Fibroblast of lung (primary cell): Measurements from ENCODE around the gene NDUFAB1. TPM values are rescaled to one million over a fixed set of nuclear protein-coding genes. Genes with fewer than 3 reads are reported as not detected.
"Not testable (repeated sequence)": the region's sequence is repeated elsewhere in the genome, so short reads cannot be mapped to it uniquely, and the experiment has no call there.

Source experiments
- DNase-seq, 2 donors: peaks; one replicate each; pipeline versions ENCODE4 v3.0.0 to v3.0.0-alpha.2; 2010; ENCODE audit warnings: low read depth in 2 of 2
- H2AFZ ChIP-seq: 2 replicates; pipeline ENCODE4 v1.5.1; 2012; ENCODE audit warnings: low read length, control low read depth, inconsistent platforms
- H3K27ac ChIP-seq: 2 replicates; pipeline ENCODE4 v1.5.1; 2011; ENCODE audit warnings: low read length, control low read depth; ENCODE audit not compliant: insufficient read depth
- H3K27me3 ChIP-seq: 2 replicates; pipeline ENCODE4 v1.5.1; 2011; ENCODE audit warnings: mild to moderate bottlenecking, low read length; ENCODE audit not compliant: control insufficient read depth, insufficient read depth
- H3K36me3 ChIP-seq: 2 replicates; pipeline ENCODE4 v1.5.1; 2011; ENCODE audit warnings: low read length; ENCODE audit not compliant: control insufficient read depth, insufficient read depth
- H3K4me1 ChIP-seq: 2 replicates; pipeline ENCODE4 v1.5.1; 2011; ENCODE audit warnings: low read length; ENCODE audit not compliant: control insufficient read depth, insufficient read depth; ENCODE audit errors: extremely low read depth
- H3K4me2 ChIP-seq: 2 replicates; pipeline ENCODE4 v1.5.1; 2011; ENCODE audit warnings: low read length, control low read depth; ENCODE audit not compliant: insufficient read depth; ENCODE audit errors: extremely low read depth
- H3K4me3 ChIP-seq, 4 experiments: fragments of 200-600 bp in 1 of 4; sonication (generic) in 1 of 4; replicated peaks in 1 of 4; 2 replicates each; pipeline ENCODE4 v1.5.1; 2011 to 2016; ENCODE audit warnings: low read length in 4 of 4, low read depth in 3 of 4, mild to moderate bottlenecking in 3 of 4, control low read depth in 2 of 4, inconsistent platforms in 1 of 4, mixed read lengths in 1 of 4; ENCODE audit not compliant: insufficient read depth in 1 of 4; ENCODE audit errors: control extremely low read depth in 1 of 4
- H3K79me2 ChIP-seq: 2 replicates; pipeline ENCODE4 v1.5.1; 2012; ENCODE audit warnings: mild to moderate bottlenecking, low read length, inconsistent platforms; ENCODE audit not compliant: control insufficient read depth, insufficient read depth
- H3K9ac ChIP-seq: 2 replicates; pipeline ENCODE4 v1.5.1; 2011; ENCODE audit warnings: mild to moderate bottlenecking, low read length, control low read depth; ENCODE audit not compliant: insufficient read depth
- H3K9me3 ChIP-seq: 2 replicates; pipeline ENCODE4 v1.5.1; 2012; ENCODE audit warnings: low read depth, low read length; ENCODE audit not compliant: control insufficient read depth, insufficient read depth
- H4K20me1 ChIP-seq: 2 replicates; pipeline ENCODE4 v1.5.1; 2011; ENCODE audit warnings: low read length; ENCODE audit not compliant: control insufficient read depth, insufficient read depth; ENCODE audit errors: extremely low read depth
- CTCF ChIP-seq, 2 donors: IDR thresholded peaks in 1 of 2; conservative IDR thresholded peaks in 1 of 2; 1 replicate in 1 of 2; 2 replicates in 1 of 2; pipeline ENCODE4 v1.5.1; 2011 to 2012; ENCODE audit warnings: low read length in 2 of 2, control low read depth in 1 of 2, inconsistent platforms in 1 of 2, low read depth in 1 of 2, mild to moderate bottlenecking in 1 of 2
- EZH2 ChIP-seq: IDR thresholded peaks from 2 replicates; pipeline ENCODE4 v1.5.1; 2012; ENCODE audit warnings: low read length, control low read depth, mild to moderate bottlenecking; ENCODE audit errors: missing control alignments
- polyA plus RNA-seq, 2 donors: library from polyadenylated mRNA; depleted of rRNA in 1 of 2; stranded (reverse) in 1 of 2; unstranded in 1 of 2; fragments of >200 nt; gene quantifications; 2 replicates each; pipeline ENCODE4 v1.2.1, GENCODE V29; 2011 to 2012; ENCODE audit warnings: missing spikeins in 1 of 2
- total RNA-seq: library from RNA; depleted of rRNA; stranded (reverse); fragments of >200 nt; gene quantifications from 2 replicates; pipeline ENCODE4 v1.2.1, GENCODE V29; 2014

NDUFAB1 gene
- total and polyA plus RNA-seq, 2 donors (not counting 1 experiment from before 2014, with no cell fraction given): 98.4 to 105 TPM

DNA sequence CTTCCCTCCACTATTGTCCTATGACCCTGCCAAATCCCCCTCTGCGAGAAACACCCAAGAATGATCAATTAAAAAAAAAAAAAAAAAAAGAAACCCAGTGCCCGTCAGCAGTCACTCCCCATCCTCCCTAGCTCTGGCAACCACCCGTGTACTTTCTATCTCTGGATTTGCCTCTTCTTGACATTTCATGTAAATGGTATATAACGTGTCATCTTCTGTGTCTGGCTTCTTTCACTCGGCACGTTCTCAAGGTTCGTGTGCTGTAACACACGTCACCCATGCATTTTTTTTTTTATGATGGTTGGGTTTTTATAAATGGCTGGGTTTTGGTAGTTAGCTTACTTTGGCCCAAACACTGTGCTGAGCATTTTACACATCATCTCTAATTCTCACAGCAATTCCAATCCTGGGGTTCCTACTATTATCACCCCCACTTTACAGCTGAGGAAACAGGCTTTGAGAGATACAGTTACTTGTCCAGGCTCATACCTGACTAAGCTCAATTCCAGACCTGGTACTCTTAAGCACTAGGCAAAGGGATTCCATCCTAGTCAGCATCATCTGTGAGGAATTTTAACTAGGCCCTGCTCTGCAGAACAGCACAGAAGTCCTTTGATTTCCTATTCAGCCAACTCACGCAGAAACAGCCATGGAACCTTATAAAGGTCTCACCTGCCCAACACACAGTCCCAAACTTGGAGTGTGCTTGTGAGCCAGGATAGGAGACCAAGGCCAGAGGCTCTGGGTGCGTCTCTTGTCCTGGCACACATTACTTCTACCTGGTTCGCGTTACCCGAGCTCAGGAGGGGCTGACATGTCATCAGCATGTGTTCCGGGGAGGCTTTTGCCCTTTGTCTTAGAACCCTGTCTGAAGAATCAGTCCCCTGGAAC is 11.7 kb downstream of the NDUFAB1 start:
- Histone ChIP-seq H3K36me3 (peaks cover 6% of the 10 kb centered on the region), H4K20me1 (no peaks in the 10 kb centered on the region), H3K27me3 (no peaks in the 10 kb centered on the region), H2AFZ (no peak overlapping the region), H3K4me1 (no peaks in the 10 kb centered on the region), H3K9ac (no peak overlapping the region), H3K4me3 (no peak overlapping the region), H3K9me3 (no peaks in the 10 kb centered on the region), H3K4me2 (no peak overlapping the region), H3K79me2 (peaks cover 18% of the 10 kb centered on the region), H3K27ac (no peak overlapping the region)
- TF ChIP-seq CTCF (conservative IDR thresholded peaks at IDR 0.05 in 1 of 2, IDR thresholded peaks at IDR 0.05 in 1 of 2; ENCODE audit: low read depth in 1 of 2, low read length in 2 of 2) (no peak), EZH2 (no peak)
- no peak for DNase-seq

- H3K27ac ChIP-seq, H3K4me2 ChIP-seq, H3K4me3 ChIP-seq, DNase-seq, H3K4me1 ChIP-seq, H3K9me3 ChIP-seq, H3K36me3 ChIP-seq, H3K27me3 ChIP-seq, H2AFZ ChIP-seq, H4K20me1 ChIP-seq, H3K9ac ChIP-seq: not testable (repeated sequence)
- H3K79me2 ChIP-seq: peaks cover 11% of the 10 kb centered on the region
Measured at GRCh38 chr16:23583271-23583670, 12.8 kb downstream of the NDUFAB1 start.

DNA sequence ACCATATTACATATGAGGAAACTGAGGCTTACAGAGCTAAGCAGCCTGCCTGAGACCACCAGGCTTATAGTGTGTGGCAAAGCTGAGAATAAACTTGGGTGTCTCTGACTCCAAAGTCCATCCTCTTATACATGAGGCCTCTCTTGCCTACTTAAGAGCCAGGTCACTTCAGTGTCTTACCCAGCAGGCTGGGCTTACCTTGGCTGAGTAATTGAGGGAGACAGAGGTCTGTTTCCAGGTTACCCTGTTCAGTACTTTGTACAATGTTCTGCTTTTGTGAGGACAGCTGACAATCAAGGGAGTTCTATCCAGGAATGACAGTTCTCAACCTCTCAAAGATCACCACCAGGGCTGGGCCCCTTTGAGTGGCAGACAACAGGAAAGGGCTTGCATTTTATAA is 14.4 kb downstream of the NDUFAB1 start:
- Histone ChIP-seq H3K79me2 (peaks cover 2% of the 10 kb centered on the region), H4K20me1 (no peaks in the 10 kb centered on the region), H3K4me1 (no peaks in the 10 kb centered on the region), H3K9me3 (no peaks in the 10 kb centered on the region), H3K4me2 (no peak overlapping the region), H3K27me3 (no peaks in the 10 kb centered on the region), H3K27ac (no peak overlapping the region), H3K4me3 (no peak overlapping the region), H3K36me3 (peaks cover 6% of the 10 kb centered on the region), H2AFZ (no peak overlapping the region), H3K9ac (no peak overlapping the region)
- DNase-seq: no peak
- no peak for TF ChIP-seq EZH2
- no peak for TF ChIP-seq CTCF (conservative IDR thresholded peaks at IDR 0.05 in 1 of 2, IDR thresholded peaks at IDR 0.05 in 1 of 2; ENCODE audit: low read depth in 1 of 2, low read length in 2 of 2)
